D341Med (cell line): ENCODE measurements around the gene TENM4.
A peak's percentile ranks its signal among the peaks of the same experiment; 100 is the strongest.

Source experiments
- DNase-seq: peaks from one replicate; pipeline ENCODE4 v3.0.0; 2012; ENCODE audit warnings: low spot score

TENM4 gene

DNA sequence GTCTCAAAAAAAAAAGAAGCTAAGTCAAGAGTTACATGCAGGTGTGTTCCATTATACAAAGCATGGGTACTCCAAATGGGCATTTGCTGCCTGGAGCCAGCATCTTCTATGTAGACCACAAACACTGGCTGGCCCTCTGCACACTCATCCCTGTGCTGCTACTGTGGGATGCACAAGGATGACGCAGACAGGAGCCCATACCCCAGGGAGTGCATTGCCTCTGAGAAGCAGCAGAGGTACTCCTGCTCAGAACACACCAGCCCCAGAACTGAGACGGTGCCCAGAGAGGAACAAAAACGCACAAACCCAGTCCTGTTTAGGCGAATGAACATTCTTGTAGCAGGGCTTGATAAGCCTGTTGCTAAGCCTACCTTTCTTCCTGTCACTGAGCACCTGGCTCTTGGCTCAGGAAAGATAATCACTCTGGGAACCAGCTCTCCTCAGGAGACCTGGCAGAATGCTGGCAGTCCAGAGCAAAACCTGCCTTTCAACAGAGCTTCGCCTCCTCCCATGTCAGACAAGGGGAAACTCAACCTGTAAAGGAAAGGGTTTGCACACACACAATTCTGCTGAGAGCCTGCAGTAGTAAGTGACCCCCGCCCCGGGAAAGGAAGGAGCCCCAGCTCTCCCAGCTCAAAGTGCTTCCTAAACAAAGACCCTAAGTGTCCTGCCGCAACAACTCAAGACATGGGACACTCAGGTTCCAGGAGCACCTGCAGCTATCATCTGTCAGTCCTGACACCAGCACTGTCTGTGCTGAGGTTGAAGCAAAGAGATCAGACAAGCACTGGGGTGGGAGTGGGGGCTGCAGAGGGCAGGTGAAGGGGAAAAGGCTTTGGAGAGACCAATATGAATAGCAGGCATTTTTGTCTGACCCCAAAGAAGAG lies 145.7 kb downstream of the TENM4 start:
- DNase-seq, result no peak

DNA sequence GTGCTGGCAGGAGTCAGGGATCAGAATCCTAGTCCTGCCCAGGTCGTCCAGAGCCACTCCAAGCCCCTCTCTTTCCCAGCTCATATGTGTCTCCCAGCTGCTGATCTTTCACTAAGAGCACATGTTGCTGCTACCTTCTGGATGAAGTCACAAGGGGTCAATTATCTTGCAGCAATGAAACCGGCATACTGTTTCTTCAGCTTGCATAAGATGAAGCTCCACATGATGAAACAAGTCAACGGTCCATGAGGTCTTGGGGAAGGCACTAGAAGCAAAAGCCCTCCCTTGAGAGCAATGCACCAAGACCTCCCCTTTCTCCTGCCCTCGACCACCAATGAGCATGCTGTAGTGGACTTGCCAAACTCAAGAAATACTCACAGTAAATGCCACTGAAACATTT lies 148.9 kb downstream of the TENM4 start:
- no peak for DNase-seq

DNA sequence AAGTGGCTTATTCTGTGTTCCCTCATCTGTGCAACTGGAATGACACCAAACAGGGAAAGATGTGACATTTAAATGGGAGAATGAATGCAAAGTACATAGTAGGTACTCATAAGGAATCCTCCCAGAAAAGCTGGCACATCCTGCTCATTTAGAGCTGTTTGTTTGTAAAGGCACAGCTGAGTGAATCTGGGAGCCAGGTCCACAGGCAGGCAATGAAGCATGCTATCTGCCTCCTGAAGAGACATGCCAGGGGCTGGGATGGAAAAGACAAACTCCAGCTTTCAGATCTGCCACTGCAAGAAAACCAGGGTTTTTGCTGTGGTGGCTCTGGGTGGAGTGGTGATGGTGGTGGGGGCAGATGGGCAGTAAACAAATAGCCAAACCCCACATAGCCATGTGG lies 150.1 kb downstream of the TENM4 start:
- DNase-seq, result no peak

GRCh38 chr11:79287952-79288351 lies 152.9 kb downstream of the TENM4 start:
- DNase-seq, result no peak

DNA sequence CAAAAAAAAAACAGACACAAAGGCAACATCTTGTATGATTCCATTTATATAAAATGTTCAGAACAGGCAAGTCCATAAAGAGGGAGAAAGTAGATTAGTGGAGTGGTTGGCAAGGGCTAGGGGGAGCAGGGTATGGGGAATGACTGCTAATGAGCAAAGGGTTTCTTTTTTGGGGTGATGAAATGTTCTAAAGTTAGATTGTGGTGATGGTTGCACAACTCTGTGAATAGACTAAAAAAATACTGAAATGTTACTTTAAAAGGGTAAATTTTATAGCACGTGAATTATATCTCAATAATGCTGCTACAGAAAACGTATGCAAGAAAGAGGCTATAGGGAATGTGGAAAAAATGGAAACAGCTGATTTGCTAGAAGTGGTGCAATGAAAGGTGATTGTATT lies 155.1 kb downstream of the TENM4 start:
- no peak for DNase-seq

- no peak for DNase-seq
Measured at GRCh38 chr11:79276736-79277325, 164.0 kb downstream of the TENM4 start.

- no peak for DNase-seq
Measured at GRCh38 chr11:79274636-79275331, 166.0 kb downstream of the TENM4 start.

DNA sequence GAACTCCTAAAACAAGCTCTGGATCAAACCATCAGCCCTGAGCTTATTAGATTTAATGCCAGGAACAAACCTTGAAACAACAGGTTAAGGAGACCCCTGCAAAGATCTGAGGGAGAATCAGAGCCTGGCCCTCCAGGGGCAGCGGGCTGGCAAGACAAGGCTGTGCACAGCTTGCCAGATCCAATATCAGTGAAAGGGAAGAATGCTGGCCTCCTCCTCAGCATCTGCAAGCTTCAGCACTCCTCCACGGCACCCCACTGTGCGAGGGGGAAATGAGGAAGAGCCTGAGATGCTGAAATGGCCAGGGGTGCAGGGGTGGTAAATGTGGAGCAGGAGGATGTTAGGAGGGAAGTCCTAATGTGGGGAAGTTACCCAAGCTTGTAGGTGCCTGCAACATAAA lies 167.0 kb downstream of the TENM4 start:
- DNase-seq, result no peak

DNA sequence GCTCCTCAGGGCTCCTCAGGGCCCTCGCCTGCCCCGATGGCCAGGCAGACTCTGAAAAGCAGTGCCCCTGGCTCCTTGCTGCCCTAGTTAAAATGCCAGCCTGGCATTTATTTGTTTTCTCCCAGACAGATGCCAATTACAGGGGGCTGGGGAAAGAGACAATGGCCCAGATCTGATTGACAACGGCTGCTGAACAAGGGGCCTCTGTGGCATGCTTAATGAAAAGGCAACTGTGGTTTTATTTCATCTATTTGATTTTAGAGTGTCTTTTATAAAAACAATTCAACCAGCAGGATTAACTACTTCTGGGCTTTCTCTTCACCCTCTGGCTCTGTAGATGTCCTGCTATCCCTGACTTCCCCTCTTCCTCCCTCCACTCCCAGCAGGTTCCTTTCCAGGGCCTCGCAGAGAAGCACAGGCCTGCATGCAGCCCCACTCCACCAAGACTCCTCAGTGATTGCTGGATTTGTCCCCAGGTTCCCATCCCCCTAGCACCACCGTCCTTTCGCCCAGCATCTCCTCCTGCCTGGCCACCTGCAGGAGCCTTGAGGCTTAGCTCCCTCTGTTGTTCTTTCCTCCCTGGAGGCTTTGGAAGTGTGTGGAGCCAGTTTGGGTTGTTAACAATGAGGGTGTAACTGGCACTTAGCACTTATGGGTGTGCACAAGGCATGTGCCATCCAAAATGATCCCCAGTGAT lies 171.1 kb downstream of the TENM4 start:
- DNase-seq, result no peak

DNA sequence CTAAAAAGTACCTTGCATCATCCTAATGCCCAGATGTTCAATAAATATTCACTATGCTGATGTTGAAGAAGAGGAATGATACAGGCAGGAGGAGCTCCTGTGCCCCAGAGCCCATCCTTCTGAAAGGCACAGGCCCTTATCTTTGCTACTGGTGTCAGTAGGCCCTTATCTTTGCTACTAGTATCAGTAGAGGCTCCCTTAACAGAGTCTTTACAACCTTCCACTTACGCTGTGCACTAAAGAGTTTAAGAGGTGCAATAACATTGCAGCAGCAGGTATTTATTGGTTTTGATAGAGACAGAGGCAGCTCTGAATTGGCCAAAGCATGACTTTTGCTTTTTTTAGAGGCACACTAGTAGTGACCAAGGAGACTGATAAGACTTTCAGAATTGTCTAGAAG lies 174.4 kb downstream of the TENM4 start:
- DNase-seq, result no peak

DNA sequence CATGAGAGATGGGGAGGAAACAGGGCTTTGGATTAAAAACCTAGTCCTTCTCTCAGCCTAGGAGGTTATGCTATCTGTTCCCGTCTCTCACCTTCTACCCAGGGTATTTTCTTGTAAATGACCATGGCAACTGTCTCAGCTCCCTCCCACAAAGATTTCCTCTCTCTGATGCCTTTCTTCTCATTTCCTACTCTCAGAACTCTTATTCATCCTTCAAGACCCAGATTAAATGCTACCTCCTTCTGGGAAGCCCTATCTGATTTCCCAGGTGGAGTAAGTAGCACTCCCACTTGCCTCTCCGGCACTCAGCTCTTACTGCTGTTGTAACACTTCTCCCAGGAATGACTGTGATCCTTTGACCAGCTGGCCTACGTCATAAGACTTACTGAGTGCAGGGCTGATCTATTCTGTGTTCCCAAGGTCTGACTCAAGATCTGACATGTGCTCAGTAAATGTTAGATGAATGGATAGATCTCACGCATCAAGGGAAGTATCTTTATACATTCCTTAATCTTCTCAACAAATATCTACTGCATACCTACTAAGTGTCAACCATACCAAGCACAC lies 175.0 kb downstream of the TENM4 start:
- no peak for DNase-seq

DNA sequence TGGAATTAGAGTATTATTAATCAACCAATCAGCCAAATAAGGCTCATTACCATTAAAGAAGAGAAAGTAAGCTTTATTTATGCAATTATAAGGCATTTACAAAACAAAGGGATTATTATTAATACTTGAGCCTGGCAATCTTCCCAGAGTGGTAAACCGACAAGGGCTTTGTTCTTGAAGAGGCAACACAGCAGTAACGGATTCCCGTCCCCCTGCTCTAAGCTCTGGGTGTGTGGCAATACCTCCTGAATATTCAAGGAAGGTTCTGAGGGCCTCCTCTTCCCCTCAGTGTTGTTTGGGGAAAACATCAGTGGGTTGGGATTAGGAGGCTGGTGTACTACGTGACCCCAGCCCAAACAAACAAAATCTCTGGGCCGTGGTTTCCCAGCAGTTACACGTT lies 176.5 kb downstream of the TENM4 start:
- peak; percentile 65 for DNase-seq

- DNase-seq, result no peak
Measured at GRCh38 chr11:79263001-79263400, 177.8 kb downstream of the TENM4 start.

GRCh38 chr11:79262221-79262620 lies 178.6 kb downstream of the TENM4 start:
- no peak for DNase-seq

GRCh38 chr11:79261684-79262083 lies 179.1 kb downstream of the TENM4 start:
- no peak for DNase-seq

- DNase-seq, result no peak
Measured at GRCh38 chr11:79259800-79260199, 181.0 kb downstream of the TENM4 start.

GRCh38 chr11:79258576-79258975 lies 182.3 kb downstream of the TENM4 start:
- DNase-seq, result peak; percentile 50

DNA sequence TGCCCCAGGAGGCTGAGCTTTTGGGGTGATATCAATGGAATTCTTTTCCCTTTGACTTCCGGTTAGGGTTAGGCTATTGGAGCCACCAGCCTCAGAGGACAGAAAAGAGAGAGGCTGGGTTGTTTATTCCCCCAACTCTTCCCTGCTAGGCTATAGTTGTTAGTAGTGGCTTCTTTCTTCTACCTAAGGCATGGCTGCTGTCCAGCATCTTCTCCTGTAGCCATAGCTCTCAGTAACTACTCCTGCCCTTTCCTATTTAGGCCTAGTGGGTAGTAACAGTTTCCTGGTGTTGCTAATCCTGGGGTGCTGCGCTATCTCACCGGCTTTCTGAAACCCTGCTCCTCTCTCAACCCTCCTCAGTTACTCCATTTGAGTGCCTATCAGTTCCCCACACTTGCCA lies 184.9 kb downstream of the TENM4 start:
- no peak for DNase-seq

DNA sequence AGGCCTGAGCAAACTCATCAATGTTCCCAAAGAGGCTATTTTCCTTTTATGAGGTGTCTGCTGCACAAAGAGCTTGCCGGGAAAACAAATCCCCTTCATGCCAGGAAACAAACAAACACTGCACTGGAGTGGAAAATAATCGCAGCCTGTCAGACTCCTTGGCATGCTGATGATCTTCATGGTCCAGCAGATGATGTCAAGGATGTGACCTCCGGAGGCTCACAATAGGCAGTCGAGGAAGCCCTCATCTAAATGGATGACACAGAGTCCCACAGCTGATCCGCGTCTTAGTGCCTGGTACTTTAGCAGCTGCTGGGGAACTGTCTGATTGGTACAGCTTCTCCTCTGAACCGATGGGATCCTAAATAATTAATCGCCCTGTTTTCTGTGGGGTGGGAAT lies 187.6 kb downstream of the TENM4 start:
- DNase-seq, result no peak

DNA sequence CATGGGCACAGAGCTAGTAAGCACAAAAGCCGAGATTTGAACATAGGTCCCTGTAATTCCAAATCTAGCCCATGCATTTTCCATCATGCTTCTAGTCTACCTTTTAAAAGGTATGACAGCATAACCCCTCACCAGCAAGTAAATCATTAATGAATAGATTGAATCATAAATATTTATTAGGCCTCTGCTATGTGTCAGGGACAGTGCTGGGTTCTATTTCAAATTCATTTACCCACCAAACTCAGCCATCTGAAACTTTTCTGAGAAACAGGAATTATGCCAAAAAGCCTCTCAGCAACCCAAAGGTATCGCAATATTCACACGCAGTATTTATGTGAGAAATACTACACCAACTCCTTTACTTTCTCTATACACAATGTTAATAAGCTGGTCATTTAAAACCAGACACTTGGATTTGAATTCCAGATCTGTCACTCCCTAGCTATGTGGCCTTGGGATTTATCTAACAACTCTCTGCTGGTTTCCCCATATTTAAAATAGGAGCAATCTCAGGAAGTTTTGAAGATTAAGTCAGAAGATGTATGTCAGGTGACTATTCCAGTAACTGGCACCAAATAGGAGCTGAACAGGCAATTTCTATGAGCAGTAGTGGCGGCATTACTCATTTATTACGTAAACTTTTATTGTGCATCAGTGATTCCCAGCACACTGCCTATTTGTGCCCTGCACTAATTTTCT lies 191.4 kb downstream of the TENM4 start:
- DNase-seq, result no peak

DNA sequence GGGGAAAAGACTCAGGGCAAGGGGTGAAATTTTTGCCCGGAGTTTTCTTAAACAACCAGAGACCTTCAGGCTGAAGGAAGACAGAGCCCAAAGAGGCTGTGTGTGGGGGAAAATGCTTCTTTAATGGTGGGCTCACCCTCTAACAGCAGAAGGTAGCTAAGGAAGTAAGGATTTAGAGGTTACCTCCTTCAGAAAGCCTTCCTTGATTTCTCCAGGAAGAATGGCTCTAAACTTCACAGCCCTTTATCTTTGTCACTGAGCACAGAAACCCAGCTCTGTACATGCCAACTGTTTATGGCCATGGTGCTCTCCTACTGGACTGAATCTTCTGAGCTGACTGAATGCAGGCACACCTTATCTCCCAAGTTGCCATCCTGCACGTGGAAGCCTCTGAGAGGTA lies 196.0 kb downstream of the TENM4 start:
- DNase-seq, result no peak
